Measurements from ENCODE around the gene COX8C. TPM values are rescaled to one million over a fixed set of nuclear protein-coding genes. Genes with fewer than 3 reads are reported as not detected.

The COX8C gene
- total RNA-seq, 1 experiment from 2014 or later, result not detected

GRCh38 chr14:93317875-93318807 lies 28.8 kb upstream of the COX8C start:
- ChIA-PET CTCF (interaction anchor here (0.6 kb wide), 1 partner anchor 207 kb away, joined by 4 read pairs; no protein-coding TSS in a partner anchor), POLR2A (no interaction called here)
- no TSS peak for BruUV-seq (replicated peaks)

GRCh38 chr14:93318927-93319326 lies 28.1 kb upstream of the COX8C start:
- peak overlapping the region; percentile 68 for H3K27ac ChIP-seq (ENCODE audit: low read length)
- H3K36me3 ChIP-seq (ENCODE audit: control insufficient read depth, insufficient read depth, low read length), result no peaks in the 10 kb centered on the region
- no TSS peak for BruUV-seq (replicated peaks)
- TF ChIP-seq, protein P1, sequence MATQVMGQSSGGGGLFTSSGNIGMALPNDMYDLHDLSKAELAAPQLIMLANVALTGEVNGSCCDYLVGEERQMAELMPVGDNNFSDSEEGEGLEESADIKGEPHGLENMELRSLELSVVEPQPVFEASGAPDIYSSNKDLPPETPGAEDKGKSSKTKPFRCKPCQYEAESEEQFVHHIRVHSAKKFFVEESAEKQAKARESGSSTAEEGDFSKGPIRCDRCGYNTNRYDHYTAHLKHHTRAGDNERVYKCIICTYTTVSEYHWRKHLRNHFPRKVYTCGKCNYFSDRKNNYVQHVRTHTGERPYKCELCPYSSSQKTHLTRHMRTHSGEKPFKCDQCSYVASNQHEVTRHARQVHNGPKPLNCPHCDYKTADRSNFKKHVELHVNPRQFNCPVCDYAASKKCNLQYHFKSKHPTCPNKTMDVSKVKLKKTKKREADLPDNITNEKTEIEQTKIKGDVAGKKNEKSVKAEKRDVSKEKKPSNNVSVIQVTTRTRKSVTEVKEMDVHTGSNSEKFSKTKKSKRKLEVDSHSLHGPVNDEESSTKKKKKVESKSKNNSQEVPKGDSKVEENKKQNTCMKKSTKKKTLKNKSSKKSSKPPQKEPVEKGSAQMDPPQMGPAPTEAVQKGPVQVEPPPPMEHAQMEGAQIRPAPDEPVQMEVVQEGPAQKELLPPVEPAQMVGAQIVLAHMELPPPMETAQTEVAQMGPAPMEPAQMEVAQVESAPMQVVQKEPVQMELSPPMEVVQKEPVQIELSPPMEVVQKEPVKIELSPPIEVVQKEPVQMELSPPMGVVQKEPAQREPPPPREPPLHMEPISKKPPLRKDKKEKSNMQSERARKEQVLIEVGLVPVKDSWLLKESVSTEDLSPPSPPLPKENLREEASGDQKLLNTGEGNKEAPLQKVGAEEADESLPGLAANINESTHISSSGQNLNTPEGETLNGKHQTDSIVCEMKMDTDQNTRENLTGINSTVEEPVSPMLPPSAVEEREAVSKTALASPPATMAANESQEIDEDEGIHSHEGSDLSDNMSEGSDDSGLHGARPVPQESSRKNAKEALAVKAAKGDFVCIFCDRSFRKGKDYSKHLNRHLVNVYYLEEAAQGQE (IDR thresholded peaks at IDR 0.05; ENCODE audit: insufficient read depth in 1 of 2, low read depth in 2 of 2, low read length in 1 of 2), result no peak
- TF ChIP-seq CTCF (IDR thresholded peaks at IDR 0.05) (no peak), POLR2AphosphoS5 (IDR thresholded peaks at IDR 0.05; ENCODE audit: low read depth, low read length) (no peak), SIN3A (IDR thresholded peaks at IDR 0.05; ENCODE audit: borderline replicate concordance, insufficient read depth, low read depth, low read length) (no peak), TCF7L2 (IDR thresholded peaks at IDR 0.05; ENCODE audit: low read depth, low read length) (no peak)
- no peak for DNase-seq (ENCODE audit: low read depth, low spot score)
- in situ Hi-C loops (cut with HindIII; ENCODE audit: low pct_unique_long_range_greater_than_20kb, low sequenced_read_pairs), result no loop called here
- peak; percentile 86 for ATAC-seq
- intact Hi-C loops (cut with micrococcal nuclease; ENCODE audit: unreplicated experiment), result no loop called here
- H3K9me3 ChIP-seq (ENCODE audit: control insufficient read depth, insufficient read depth, low read depth, low read length), result no peaks in the 10 kb centered on the region
- peaks cover 22% of the 10 kb centered on the region for H3K4me1 ChIP-seq (ENCODE audit: control insufficient read depth, insufficient read depth, low read length)
- CTCF ChIA-PET, result no interaction called here
- H3K4me3 ChIP-seq (ENCODE audit: low read depth in 2 of 2, low read length in 2 of 2), result peak overlapping the region in 1 of 2 experiments; percentile 26; a peak in 2 of 4 replicates
- no peaks in the 10 kb centered on the region for H3K27me3 ChIP-seq (ENCODE audit: control insufficient read depth, insufficient read depth, low read length)
- POLR2A ChIA-PET, result no interaction called here

More at GRCh38 chr14:93317875-93318807, 28.8 kb upstream of the COX8C start:
- H3K9me3 ChIP-seq (ENCODE audit: control insufficient read depth, insufficient read depth, low read depth, low read length), result no peaks in the 10 kb centered on the region
- DNase-seq (ENCODE audit: low read depth, low spot score), result no peak
- in situ Hi-C loops (cut with HindIII; ENCODE audit: low pct_unique_long_range_greater_than_20kb, low sequenced_read_pairs) (no loop called here), intact Hi-C loops (cut with micrococcal nuclease; ENCODE audit: unreplicated experiment) (no loop called here)
- TF ChIP-seq, protein P1 (IDR thresholded peaks at IDR 0.05; ENCODE audit: insufficient read depth in 1 of 2, low read depth in 2 of 2, low read length in 1 of 2), result no peak
- TF ChIP-seq TCF7L2 (IDR thresholded peaks at IDR 0.05; ENCODE audit: low read depth, low read length) (no peak), CTCF (IDR thresholded peaks at IDR 0.05) (no peak), POLR2AphosphoS5 (IDR thresholded peaks at IDR 0.05; ENCODE audit: low read depth, low read length) (no peak), SIN3A (IDR thresholded peaks at IDR 0.05; ENCODE audit: borderline replicate concordance, insufficient read depth, low read depth, low read length) (no peak)
- H3K27me3 ChIP-seq (ENCODE audit: control insufficient read depth, insufficient read depth, low read length), result no peaks in the 10 kb centered on the region
- H3K27ac ChIP-seq (ENCODE audit: low read length), result peak overlapping the region; percentile 68
- H3K4me1 ChIP-seq (ENCODE audit: control insufficient read depth, insufficient read depth, low read length), result peaks cover 22% of the 10 kb centered on the region
- peak; percentile 81 for ATAC-seq
- no peaks in the 10 kb centered on the region for H3K36me3 ChIP-seq (ENCODE audit: control insufficient read depth, insufficient read depth, low read length)
- no peak overlapping the region for H3K4me3 ChIP-seq (ENCODE audit: low read depth in 2 of 2, low read length in 2 of 2)
